Neural progenitor cell (in vitro differentiated cells): Measurements from ENCODE around the gene PPP1R16B.

ENCODE experiments used
- CTCF ChIP-seq: fragments of 200-600 bp; sonication (generic); IDR thresholded peaks from 2 replicates; pipeline ENCODE4 v1.5.1; 2017; ENCODE audit warnings: antibody characterized with exemption, mild to moderate bottlenecking
- EZH2 ChIP-seq: fragments of 200-600 bp; sonication (generic); IDR thresholded peaks from 2 replicates; pipeline ENCODE4 v1.6.1; 2017; ENCODE audit warnings: antibody characterized with exemption, mild to moderate bottlenecking, moderate library complexity
- EZH2phosphoT487 ChIP-seq: fragments of 200-600 bp; sonication (generic); IDR thresholded peaks from 2 replicates; pipeline ENCODE4 v1.6.1; 2017; ENCODE audit warnings: antibody characterized with exemption

GRCh38 chr20:38950254-38950653 lies 144.8 kb downstream of the PPP1R16B start:
- TF ChIP-seq CTCF, result no peak
- no peak for TF ChIP-seq EZH2
- TF ChIP-seq EZH2phosphoT487, result no peak
